DND-41 (cell line): Measurements from ENCODE around the gene RPL29.

Source experiments
- CTCF ChIP-seq: IDR thresholded peaks from 2 replicates; pipeline ENCODE4 v1.5.1; 2012; ENCODE audit warnings: borderline replicate concordance, low read length, moderate library complexity, mild to moderate bottlenecking; ENCODE audit not compliant: poor library complexity, severe bottlenecking; ENCODE audit errors: extremely low read depth
- EZH2 ChIP-seq: IDR thresholded peaks from 3 replicates; pipeline ENCODE4 v1.6.1; 2012; ENCODE audit warnings: borderline replicate concordance, low read depth, mild to moderate bottlenecking, moderate library complexity, low read length, inconsistent platforms; ENCODE audit not compliant: severe bottlenecking

- TF ChIP-seq CTCF (no peak), EZH2 (no peak)
These were observed 19.9 kb upstream of the RPL29 start for GRCh38 chr3:52015438-52016228.
